HCT116 (cell line): ENCODE data around the gene CAMSAP1. TPM values are rescaled to one million over a fixed set of nuclear protein-coding genes. Genes with fewer than 3 reads are reported as not detected.

ENCODE experiments used
- ATAC-seq: fragments of 200-7000 bp; cut with Tn5 transposase; 2 replicates; pipeline ENCODE4 v1.9.1; 2020; ENCODE audit warnings: mild to moderate bottlenecking, moderate library complexity
- BruUV-seq: library from RNA; stranded (reverse); fragments of 400-500 nt; replicated peaks from 2 replicates; lab custom pipeline; 2021; lab: Mats Ljungman, UMichigan
- CTCF ChIA-PET: fragments of 300-600 bp; sonication (Branson Sonifier 250); formaldehyde crosslinking; loops from one replicate; lab custom pipeline; 2021; ENCODE audit warnings: antibody characterized with exemption; lab: Charles Lee
- POLR2A ChIA-PET: fragments of 300-600, 350-600 bp; sonication (Branson Sonifier 250); formaldehyde crosslinking; loops from one replicate; lab custom pipeline; 2021; ENCODE audit warnings: antibody characterized with exemption; lab: Charles Lee
- RAD21 ChIA-PET, 2 experiments: fragments of 300-600 bp; sonication (Branson Sonifier 250); formaldehyde crosslinking; loops; one replicate each; lab custom pipeline; 2023; ENCODE audit warnings: low total read pairs in 2 of 2; ENCODE audit not compliant: uncharacterized antibody in 2 of 2, unreplicated experiment in 2 of 2, low non-redundant PET in 1 of 2; lab: Charles Lee
- DNase-seq: peaks from one replicate; pipeline ENCODE4 v3.0.0-alpha.2; 2010; ENCODE audit warnings: low read depth, low spot score
- H2AFZ ChIP-seq: fragments of 200-600 bp; shearing (Covaris generic), sonication (generic); 2 replicates; pipeline ENCODE4 v1.6.1; 2017; ENCODE audit warnings: low read depth, mixed run types, mixed read lengths, antibody characterized with exemption, low read length; ENCODE audit not compliant: poor library complexity, severe bottlenecking
- H3K27ac ChIP-seq: 2 replicates; pipeline ENCODE4 v1.5.1; 2012; ENCODE audit warnings: low read depth, low read length
- H3K27me3 ChIP-seq: fragments of 200-600 bp; sonication (generic); 2 replicates; pipeline ENCODE4 v1.6.1; 2016; ENCODE audit warnings: mixed run types, low read length, mixed read lengths; ENCODE audit not compliant: insufficient read depth
- H3K36me3 ChIP-seq, 2 experiments: fragments of 200-500 bp in 1 of 2; fragments of 200-600 bp in 1 of 2; sonication (Bioruptor generic) in 1 of 2; sonication (generic) in 1 of 2; 2 replicates each; pipeline versions ENCODE4 v1.5.1 to v1.6.1; 2014 to 2016; ENCODE audit warnings: low read length in 2 of 2, inconsistent platforms in 1 of 2, mixed read lengths in 1 of 2, mixed run types in 1 of 2; ENCODE audit not compliant: insufficient read depth in 2 of 2, control insufficient read depth in 1 of 2
- H3K4me1 ChIP-seq, 2 experiments: fragments of 200-600 bp in 1 of 2; sonication (generic) in 1 of 2; 2 replicates each; pipeline versions ENCODE4 v1.5.1 to v1.6.1; 2012 to 2017; ENCODE audit warnings: low read length in 2 of 2, inconsistent platforms in 1 of 2, mild to moderate bottlenecking in 1 of 2, mixed read lengths in 1 of 2, mixed run types in 1 of 2, moderate library complexity in 1 of 2; ENCODE audit not compliant: insufficient read depth in 2 of 2, control insufficient read depth in 1 of 2
- H3K4me2 ChIP-seq: fragments of 200-600 bp; sonication (generic); 2 replicates; pipeline ENCODE4 v1.6.1; 2017; ENCODE audit warnings: mixed run types, low read length, mixed read lengths
- H3K4me3 ChIP-seq, 2 experiments: fragments of 200-600 bp in 1 of 2; sonication (generic) in 1 of 2; replicated peaks in 1 of 2; 2 replicates each; pipeline ENCODE4 v1.5.1; 2011 to 2016; ENCODE audit warnings: low read length in 2 of 2, control low read depth in 1 of 2, low read depth in 1 of 2, mild to moderate bottlenecking in 1 of 2, mixed read lengths in 1 of 2, mixed run types in 1 of 2
- H3K79me2 ChIP-seq: fragments of 200-600 bp; sonication (generic); 2 replicates; pipeline ENCODE4 v1.6.1; 2017; ENCODE audit warnings: mild to moderate bottlenecking, mixed run types, low read length, moderate library complexity, mixed read lengths; ENCODE audit not compliant: insufficient read depth
- H3K9ac ChIP-seq: fragments of 200-600 bp; sonication (generic); 2 replicates; pipeline ENCODE4 v1.6.1; 2016; ENCODE audit warnings: low read length, mixed read lengths
- H3K9me2 ChIP-seq: fragments of 200-600 bp; sonication (generic), shearing (Covaris generic); 2 replicates; pipeline ENCODE4 v1.6.1; 2017; ENCODE audit warnings: mixed run types, mild to moderate bottlenecking, moderate library complexity; ENCODE audit not compliant: insufficient read depth
- H3K9me3 ChIP-seq, 2 experiments: fragments of 200-500 bp in 1 of 2; fragments of 200-600 bp in 1 of 2; sonication (Bioruptor generic) in 1 of 2; sonication (generic) in 1 of 2; 2 replicates each; pipeline ENCODE4 v1.6.1; 2014 to 2017; ENCODE audit warnings: low read length in 2 of 2, mixed read lengths in 2 of 2, inconsistent platforms in 1 of 2, low read depth in 1 of 2, mild to moderate bottlenecking in 1 of 2, mixed run types in 1 of 2, moderate library complexity in 1 of 2; ENCODE audit not compliant: control insufficient read depth in 1 of 2, insufficient read depth in 1 of 2
- H4K20me1 ChIP-seq: fragments of 200-600 bp; sonication (generic), shearing (Covaris generic); 2 replicates; pipeline ENCODE4 v1.6.1; 2017; ENCODE audit warnings: mixed run types, mild to moderate bottlenecking, moderate library complexity; ENCODE audit not compliant: insufficient read depth
- CBX3 ChIP-seq: IDR thresholded peaks from 2 replicates; pipeline ENCODE4 v1.6.1; 2012; ENCODE audit warnings: low read depth
- CTCF ChIP-seq, 3 experiments: fragments of 200-600 bp in 1 of 3; sonication (generic) in 1 of 3; IDR thresholded peaks in 2 of 3; conservative IDR thresholded peaks in 1 of 3; 2 replicates each; pipeline ENCODE4 v1.5.1; 2012 to 2017; ENCODE audit warnings: low read depth in 2 of 3, low read length in 2 of 3, antibody characterized with exemption in 1 of 3, borderline replicate concordance in 1 of 3, control low read depth in 1 of 3, mild to moderate bottlenecking in 1 of 3, mixed read lengths in 1 of 3, mixed run types in 1 of 3, moderate library complexity in 1 of 3; ENCODE audit not compliant: insufficient read depth in 1 of 3
- EGR1 ChIP-seq: IDR thresholded peaks from 2 replicates; pipeline ENCODE4 v1.6.1; 2012; ENCODE audit warnings: low read depth
- ELF1 ChIP-seq: IDR thresholded peaks from 2 replicates; pipeline ENCODE4 v1.6.1; 2012; ENCODE audit warnings: low read depth, borderline replicate concordance
- EZH2 ChIP-seq: fragments of 200-600 bp; sonication (generic); IDR thresholded peaks from 2 replicates; pipeline ENCODE4 v1.6.1; 2017; ENCODE audit warnings: antibody characterized with exemption, mixed run types
- FOSL1 ChIP-seq: IDR thresholded peaks from 2 replicates; pipeline ENCODE4 v1.6.1; 2012; ENCODE audit warnings: low read depth
- MAX ChIP-seq: IDR thresholded peaks from 2 replicates; pipeline ENCODE4 v1.6.1; 2012
- POLR2A ChIP-seq: IDR thresholded peaks from 2 replicates; pipeline ENCODE4 v1.7.0; 2011; ENCODE audit warnings: borderline replicate concordance; ENCODE audit not compliant: insufficient read depth, insufficient read length; ENCODE audit errors: extremely low read depth
- POLR2AphosphoS5 ChIP-seq: IDR thresholded peaks from 2 replicates; pipeline ENCODE4 v1.6.1; 2011; ENCODE audit warnings: mild to moderate bottlenecking, low read depth, low read length, moderate library complexity
- RAD21 ChIP-seq: IDR thresholded peaks from 2 replicates; pipeline ENCODE4 v1.6.1; 2012; ENCODE audit warnings: low read depth, mild to moderate bottlenecking
- SIN3A ChIP-seq: IDR thresholded peaks from 2 replicates; pipeline ENCODE4 v1.6.1; 2012; ENCODE audit warnings: low read depth
- SP1 ChIP-seq: IDR thresholded peaks from 2 replicates; pipeline ENCODE4 v1.6.1; 2012; ENCODE audit warnings: low read depth
- SRF ChIP-seq: IDR thresholded peaks from 2 replicates; pipeline ENCODE4 v1.6.1; 2012; ENCODE audit warnings: low read depth
- TCF7L2 ChIP-seq: IDR thresholded peaks from 2 replicates; pipeline ENCODE4 v1.7.0; 2011; ENCODE audit warnings: borderline replicate concordance, inconsistent platforms; ENCODE audit not compliant: insufficient read depth, insufficient read length; ENCODE audit errors: extremely low read depth
- YY1 ChIP-seq: IDR thresholded peaks from 2 replicates; pipeline ENCODE4 v1.6.1; 2011; ENCODE audit warnings: low read length, low read depth, moderate library complexity, mild to moderate bottlenecking; ENCODE audit not compliant: insufficient replicate concordance; ENCODE audit errors: extremely low read depth
- ZFX ChIP-seq: fragments of 450-650 bp; IDR thresholded peaks from 2 replicates; pipeline ENCODE4 v1.6.1; 2017
- ZNF274 ChIP-seq: fragments of 200-500 bp; sonication (Bioruptor generic); IDR thresholded peaks from 2 replicates; pipeline ENCODE4 v1.6.1; 2014; ENCODE audit warnings: mild to moderate bottlenecking, low read depth, low read length, inconsistent platforms
- intact Hi-C: fragments of 100-400 bp; cut with micrococcal nuclease; formaldehyde crosslinking; loops from 2 replicates; pipeline ENCODE4 v1.10.0; 2022
- total RNA-seq: library from RNA; stranded (reverse); gene quantifications from one replicate; pipeline ENCODE4 v1.2.1, GENCODE V29; 2021; ENCODE audit not compliant: unreplicated experiment

Gene CAMSAP1
- total RNA-seq, 1 experiment from 2014 or later: 33.1 TPM

GRCh38 chr9:135923508-135923907 is 16.2 kb upstream of the CAMSAP1 start:
- no peak for ATAC-seq
- no peak for TF ChIP-seq CTCF (IDR thresholded peaks at IDR 0.05 in 2 of 3, conservative IDR thresholded peaks at IDR 0.05 in 1 of 3; ENCODE audit: borderline replicate concordance in 1 of 3, insufficient read depth in 1 of 3, low read depth in 2 of 3, low read length in 2 of 3)
- no peak for TF ChIP-seq POLR2AphosphoS5
- TF ChIP-seq CBX3: no peak
- no peak for TF ChIP-seq MAX
- no peak for TF ChIP-seq SP1
- Histone ChIP-seq H3K9ac (no peak overlapping the region), H3K4me2 (no peak overlapping the region), H4K20me1 (no peaks in the 10 kb centered on the region), H3K4me1 (peaks cover 20 to 34% of the 10 kb centered on the region in 2 experiments), H3K9me2 (no peaks in the 10 kb centered on the region), H3K79me2 (no peaks in the 10 kb centered on the region), H3K4me3 (no peak overlapping the region), H3K27me3 (no peaks in the 10 kb centered on the region), H2AFZ (no peak overlapping the region), H3K9me3 (no peaks in the 10 kb centered on the region), H3K36me3 (peaks cover 0 to 3% of the 10 kb centered on the region in 2 experiments; a peak in 1 of 4 replicates), H3K27ac (no peak overlapping the region)
- POLR2A ChIA-PET: no interaction called here
- no peak for DNase-seq
- CTCF ChIA-PET: no interaction called here
- intact Hi-C loops: no loop called here
- RAD21 ChIA-PET: no interaction called here
- no TSS peak for BruUV-seq

GRCh38 chr9:135921749-135922310 is 14.5 kb upstream of the CAMSAP1 start:
- H3K79me2 ChIP-seq: no peaks in the 10 kb centered on the region
- no peaks in the 10 kb centered on the region for H4K20me1 ChIP-seq
- H3K27ac ChIP-seq: no peak overlapping the region
- no peak for ATAC-seq
- H3K9me3 ChIP-seq: peaks cover 0 to 3% of the 10 kb centered on the region in 2 experiments; a peak in 1 of 4 replicates
- H3K9ac ChIP-seq: no peak overlapping the region
- H3K4me1 ChIP-seq: peaks cover 11 to 17% of the 10 kb centered on the region in 2 experiments
- ChIA-PET RAD21 (no interaction called here), CTCF (no interaction called here), POLR2A (no interaction called here)
- no peak overlapping the region for H2AFZ ChIP-seq
- H3K4me3 ChIP-seq: no peak overlapping the region
- no peaks in the 10 kb centered on the region for H3K27me3 ChIP-seq
- no TSS peak for BruUV-seq
- no peak overlapping the region for H3K4me2 ChIP-seq
- DNase-seq: no peak
- no peaks in the 10 kb centered on the region for H3K9me2 ChIP-seq
- intact Hi-C loops: no loop called here
- H3K36me3 ChIP-seq: peaks cover 0 to 3% of the 10 kb centered on the region in 2 experiments; a peak in 1 of 4 replicates
- TF ChIP-seq RAD21 (no peak), FOSL1 (no peak), ZNF274 (no peak), POLR2AphosphoS5 (no peak), ZFX (no peak), POLR2A (no peak), SIN3A (no peak), SP1 (no peak), ELF1 (no peak), SRF (no peak), EZH2 (no peak), EGR1 (no peak), TCF7L2 (no peak), YY1 (no peak)
